CD4-positive, alpha-beta T cell (primary cell): ENCODE data around the gene REC114. TPM values are rescaled to one million over a fixed set of nuclear protein-coding genes. Genes with fewer than 3 reads are reported as not detected.
"Not testable (repeated sequence)": the region's sequence is repeated elsewhere in the genome, so short reads cannot be mapped to it uniquely, and the experiment has no call there.

Experiments
- ATAC-seq: fragments of 200-7000 bp; cut with Tn5 transposase; one replicate; pipeline ENCODE4 v1.10.0; 2022; ENCODE audit warnings: mild to moderate bottlenecking; ENCODE audit not compliant: poor library complexity
- CTCF ChIA-PET: fragments of 350-600 bp; sonication (Branson Sonifier 250); formaldehyde crosslinking; loops from one replicate; lab custom pipeline; 2021; ENCODE audit warnings: antibody characterized with exemption, inconsistent platforms; lab: Charles Lee
- POLR2A ChIA-PET: fragments of 350-600 bp; sonication (Branson Sonifier 250); formaldehyde crosslinking; loops from one replicate; lab custom pipeline; 2021; ENCODE audit warnings: antibody characterized with exemption, inconsistent platforms; lab: Charles Lee
- DNase-seq, 14 experiments: peaks; one replicate each; pipeline ENCODE4 v3.0.0-alpha.2; 2013 to 2020; ENCODE audit warnings: mixed read lengths in 2 of 14
- H3K27ac ChIP-seq, 2 donors: one replicate each; pipeline versions ENCODE4 v1.5.1 to v1.7.0; 2013; ENCODE audit warnings: low read length in 2 of 2, low read depth in 1 of 2, mild to moderate bottlenecking in 1 of 2
- H3K27me3 ChIP-seq, 2 experiments: 1 replicate in 1 of 2; 2 replicates in 1 of 2; pipeline versions ENCODE4 v1.6.1 to v1.7.0; 2013; ENCODE audit warnings: low read length in 2 of 2, control low read depth in 1 of 2, mild to moderate bottlenecking in 1 of 2, moderate library complexity in 1 of 2; ENCODE audit not compliant: insufficient read depth in 2 of 2, control insufficient read depth in 1 of 2
- H3K36me3 ChIP-seq: one replicate; pipeline ENCODE4 v1.6.1; 2013; ENCODE audit warnings: low read length, control low read depth; ENCODE audit not compliant: insufficient read depth
- H3K4me1 ChIP-seq: one replicate; pipeline ENCODE4 v1.6.1; 2013; ENCODE audit warnings: low read length, control low read depth; ENCODE audit not compliant: insufficient read depth
- H3K4me3 ChIP-seq: one replicate; pipeline ENCODE4 v1.5.1; 2013; ENCODE audit warnings: mild to moderate bottlenecking, low read length, moderate library complexity
- H3K9me3 ChIP-seq, 2 experiments: 1 replicate in 1 of 2; 2 replicates in 1 of 2; pipeline versions ENCODE4 v1.6.1 to v1.7.0; 2013; ENCODE audit warnings: low read length in 2 of 2, mild to moderate bottlenecking in 2 of 2, control low read depth in 1 of 2, moderate library complexity in 1 of 2; ENCODE audit not compliant: control insufficient read depth in 1 of 2, insufficient read depth in 1 of 2
- H3K27ac Mint-ChIP-seq: one replicate; pipeline ENCODE4 v1.8.0; 2020; ENCODE audit warnings: mixed read lengths
- H3K27me3 Mint-ChIP-seq: one replicate; pipeline ENCODE4 v1.8.0; 2021; ENCODE audit warnings: mixed read lengths
- H3K36me3 Mint-ChIP-seq: one replicate; pipeline ENCODE4 v1.8.0; 2021; ENCODE audit warnings: low read depth, mixed read lengths
- H3K4me1 Mint-ChIP-seq: one replicate; pipeline ENCODE4 v1.8.0; 2021; ENCODE audit warnings: low read depth, mixed read lengths
- H3K4me3 Mint-ChIP-seq: one replicate; pipeline ENCODE4 v1.8.0; 2020; ENCODE audit warnings: mild to moderate bottlenecking, mixed read lengths
- H3K9me3 Mint-ChIP-seq: one replicate; pipeline ENCODE4 v1.8.0; 2020; ENCODE audit warnings: mixed read lengths
- intact Hi-C, 2 experiments: fragments of 100-400 bp; cut with DNase I in 1 of 2; cut with micrococcal nuclease in 1 of 2; formaldehyde crosslinking; loops; one replicate each; pipeline versions ENCODE4 v1.15.1 to v1.9.0; 2023 to 2025; cut with DNase I, micrococcal nuclease
- total RNA-seq, 174 experiments: library from RNA in 2 of 174; stranded (reverse) in 2 of 174; gene quantifications; one replicate each; pipeline ENCODE4 v1.2.3 and lab custom pipeline; 2021 to 2026
- TF ChIP-seq, protein P1 (sequence below): fragments of 200-600 bp; IDR thresholded peaks from one replicate; pipeline ENCODE4 v1.8.0; 2022; ENCODE audit warnings: antibody characterized with exemption, mild to moderate bottlenecking

REC114 gene
- total RNA-seq, 2 experiments from 2014 or later: not detected

DNA sequence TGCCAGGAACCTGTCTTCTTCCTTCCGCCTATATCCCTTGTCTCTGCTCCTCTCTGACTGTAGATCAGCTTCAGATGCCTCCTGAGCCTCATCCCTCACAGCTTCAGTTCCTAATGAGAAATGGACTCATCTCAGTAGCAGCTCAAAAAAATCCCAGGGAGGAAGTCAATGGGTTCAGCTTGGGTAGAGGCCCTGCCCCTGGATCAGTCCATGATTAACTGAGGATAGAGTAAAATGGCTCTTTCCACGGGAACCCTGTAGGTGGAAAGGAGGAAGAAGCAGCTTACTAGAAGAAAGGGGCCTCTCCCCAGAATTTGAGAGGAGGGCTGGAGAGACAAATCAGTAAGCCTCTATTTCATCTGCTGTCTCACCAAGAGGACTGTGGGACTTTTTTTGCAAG, 47.3 kb upstream of the REC114 start:
- peaks cover 2 to 14% of the 10 kb centered on the region in 2 experiments for H3K27me3 ChIP-seq
- no peaks in the 10 kb centered on the region for H3K36me3 ChIP-seq
- ChIA-PET POLR2A (no interaction called here), CTCF (interaction anchor here (0.7 kb wide), 1 partner anchor 422 kb away, joined by 7 read pairs; no protein-coding TSS in a partner anchor)
- no peaks in the 10 kb centered on the region for H3K9me3 Mint-ChIP-seq
- TF ChIP-seq, protein P1, sequence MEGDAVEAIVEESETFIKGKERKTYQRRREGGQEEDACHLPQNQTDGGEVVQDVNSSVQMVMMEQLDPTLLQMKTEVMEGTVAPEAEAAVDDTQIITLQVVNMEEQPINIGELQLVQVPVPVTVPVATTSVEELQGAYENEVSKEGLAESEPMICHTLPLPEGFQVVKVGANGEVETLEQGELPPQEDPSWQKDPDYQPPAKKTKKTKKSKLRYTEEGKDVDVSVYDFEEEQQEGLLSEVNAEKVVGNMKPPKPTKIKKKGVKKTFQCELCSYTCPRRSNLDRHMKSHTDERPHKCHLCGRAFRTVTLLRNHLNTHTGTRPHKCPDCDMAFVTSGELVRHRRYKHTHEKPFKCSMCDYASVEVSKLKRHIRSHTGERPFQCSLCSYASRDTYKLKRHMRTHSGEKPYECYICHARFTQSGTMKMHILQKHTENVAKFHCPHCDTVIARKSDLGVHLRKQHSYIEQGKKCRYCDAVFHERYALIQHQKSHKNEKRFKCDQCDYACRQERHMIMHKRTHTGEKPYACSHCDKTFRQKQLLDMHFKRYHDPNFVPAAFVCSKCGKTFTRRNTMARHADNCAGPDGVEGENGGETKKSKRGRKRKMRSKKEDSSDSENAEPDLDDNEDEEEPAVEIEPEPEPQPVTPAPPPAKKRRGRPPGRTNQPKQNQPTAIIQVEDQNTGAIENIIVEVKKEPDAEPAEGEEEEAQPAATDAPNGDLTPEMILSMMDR: no peak
- H3K9me3 ChIP-seq: no peaks in the 10 kb centered on the region
- H3K27ac ChIP-seq: no peak overlapping the region
- intact Hi-C loops: no loop called here
- H3K27me3 Mint-ChIP-seq: peaks cover 26% of the 10 kb centered on the region
- no peak for ATAC-seq
- H3K4me1 ChIP-seq: no peaks in the 10 kb centered on the region
- DNase-seq: no peak
- H3K4me1 Mint-ChIP-seq: no peaks in the 10 kb centered on the region
- no peaks in the 10 kb centered on the region for H3K36me3 Mint-ChIP-seq
- H3K4me3 ChIP-seq: no peak overlapping the region
- H3K4me3 Mint-ChIP-seq: no peak overlapping the region
- H3K27ac Mint-ChIP-seq: no peak overlapping the region

DNA sequence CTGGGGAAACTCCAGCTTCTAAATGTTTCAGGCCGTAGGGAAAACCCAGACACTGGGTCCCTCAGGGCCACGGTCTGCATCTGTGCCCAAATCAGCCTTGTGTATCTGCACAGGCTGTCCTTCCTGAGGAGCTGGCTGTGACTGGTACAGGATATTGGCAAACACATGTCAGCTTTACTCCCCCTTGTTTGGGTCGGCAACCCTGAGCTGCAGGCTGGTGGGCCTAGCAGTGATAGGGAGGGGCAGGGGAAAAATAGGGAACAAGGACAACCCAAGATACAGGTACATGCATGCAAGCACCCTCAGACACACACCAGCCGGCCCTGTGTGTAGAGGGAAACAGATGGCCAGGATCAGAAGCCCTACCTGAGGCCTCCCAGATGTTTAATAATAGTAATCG, 45.5 kb upstream of the REC114 start:
- Mint-ChIP-seq H3K27me3 (peaks cover 14% of the 10 kb centered on the region), H3K4me1 (no peaks in the 10 kb centered on the region), H3K36me3 (no peaks in the 10 kb centered on the region), H3K27ac (no peak overlapping the region), H3K9me3 (no peaks in the 10 kb centered on the region), H3K4me3 (no peak overlapping the region)
- Histone ChIP-seq H3K27ac (no peak overlapping the region), H3K27me3 (peaks cover 0 to 14% of the 10 kb centered on the region in 2 experiments), H3K4me3 (no peak overlapping the region), H3K9me3 (no peaks in the 10 kb centered on the region), H3K36me3 (no peaks in the 10 kb centered on the region), H3K4me1 (no peaks in the 10 kb centered on the region)
- POLR2A ChIA-PET: no interaction called here
- TF ChIP-seq, protein P1: no peak
- intact Hi-C loops: no loop called here
- ATAC-seq: no peak
- no peak for DNase-seq
- CTCF ChIA-PET: no interaction called here

DNA sequence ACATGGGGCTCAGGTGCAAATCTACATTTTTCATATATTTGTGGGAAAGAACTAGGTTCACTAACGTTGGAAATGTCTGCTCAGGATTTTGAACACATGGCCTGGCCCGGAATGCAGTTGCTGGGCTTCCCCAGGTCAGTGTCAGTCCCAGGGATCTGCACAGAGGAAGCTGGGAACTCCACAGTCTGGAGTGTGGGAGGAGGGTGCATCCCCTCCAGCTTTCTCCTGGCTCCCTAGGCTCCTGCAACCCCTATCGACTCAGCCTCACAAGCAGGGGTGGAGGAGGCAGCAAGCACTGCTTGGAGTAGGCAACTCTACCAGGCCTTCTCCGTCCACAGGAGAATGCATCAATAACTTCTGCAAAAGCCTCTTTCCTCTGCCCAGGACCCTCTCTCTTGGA, 44.1 kb upstream of the REC114 start:
- Histone ChIP-seq H3K27me3 (peaks cover 0 to 14% of the 10 kb centered on the region in 2 experiments), H3K4me1 (no peaks in the 10 kb centered on the region), H3K9me3 (no peaks in the 10 kb centered on the region), H3K4me3 (no peak overlapping the region), H3K27ac (no peak overlapping the region), H3K36me3 (no peaks in the 10 kb centered on the region)
- DNase-seq (no peak), ATAC-seq (no peak)
- POLR2A ChIA-PET: no interaction called here
- Mint-ChIP-seq H3K9me3 (no peaks in the 10 kb centered on the region), H3K27ac (no peak overlapping the region), H3K36me3 (no peaks in the 10 kb centered on the region), H3K4me1 (no peaks in the 10 kb centered on the region), H3K4me3 (no peak overlapping the region), H3K27me3 (peaks cover 8% of the 10 kb centered on the region)
- intact Hi-C loops: no loop called here
- TF ChIP-seq, protein P1: no peak
- CTCF ChIA-PET: no interaction called here

DNA sequence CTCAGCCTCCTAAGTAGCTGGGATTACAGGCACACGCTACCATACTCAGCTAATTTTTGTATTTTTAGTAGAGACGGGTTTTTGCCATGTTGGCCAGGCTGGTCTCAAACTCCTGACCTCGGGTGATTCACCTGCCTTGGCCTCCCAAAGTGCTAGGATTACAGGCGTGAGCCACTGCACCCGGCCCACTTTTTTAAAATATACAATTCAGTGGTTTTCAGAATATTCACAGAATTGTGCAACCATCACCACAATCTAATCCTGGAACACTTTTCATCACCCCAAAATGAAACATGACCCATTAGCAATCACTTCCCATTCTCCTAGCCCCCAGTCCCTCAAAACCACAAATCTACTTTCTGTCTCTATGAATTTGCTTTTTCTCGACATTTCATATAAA, 42.7 kb upstream of the REC114 start:
- ATAC-seq, H3K4me3 Mint-ChIP-seq, H3K9me3 ChIP-seq, H3K27ac ChIP-seq, H3K4me1 Mint-ChIP-seq, H3K36me3 ChIP-seq, H3K27ac Mint-ChIP-seq, DNase-seq, H3K27me3 Mint-ChIP-seq, POLR2A ChIA-PET, H3K4me3 ChIP-seq, intact Hi-C loops, H3K36me3 Mint-ChIP-seq, H3K9me3 Mint-ChIP-seq, CTCF ChIA-PET, H3K4me1 ChIP-seq: not testable (repeated sequence)
- H3K27me3 ChIP-seq: peaks cover 0 to 12% of the 10 kb centered on the region in 2 experiments
